GM12801 (cell line): ENCODE measurements around the gene MYRIP.

ENCODE experiments used
- CTCF ChIP-seq: IDR thresholded peaks from one replicate; pipeline ENCODE4 v1.5.1; 2011; ENCODE audit warnings: control low read depth; ENCODE audit not compliant: insufficient read length; ENCODE audit errors: extremely low read depth

MYRIP gene

GRCh38 chr3:40247714-40248454, 438.5 kb downstream of the MYRIP start:
- TF ChIP-seq CTCF = no peak

- TF ChIP-seq CTCF = no peak
Observed at GRCh38 chr3:40248591-40248990, 439.2 kb downstream of the MYRIP start.

- TF ChIP-seq CTCF = no peak
Observed at GRCh38 chr3:40249168-40249567, 439.8 kb downstream of the MYRIP start.

- TF ChIP-seq CTCF = no peak
Observed at GRCh38 chr3:40254491-40254890, 445.1 kb downstream of the MYRIP start.

- TF ChIP-seq CTCF = no peak
Observed at GRCh38 chr3:40254891-40255290, 445.5 kb downstream of the MYRIP start.

- no peak for TF ChIP-seq CTCF
Observed at GRCh38 chr3:40255532-40255931, 446.1 kb downstream of the MYRIP start.

GRCh38 chr3:40258064-40258463, 448.7 kb downstream of the MYRIP start:
- TF ChIP-seq CTCF = no peak
